Ishikawa (cell line): Measurements from ENCODE around the gene DOK3.

Experiments used
- CEBPB ChIP-seq: IDR thresholded peaks from 2 replicates; pipeline ENCODE4 v1.6.1; 2012
- CREB1 ChIP-seq: IDR thresholded peaks from 2 replicates; pipeline ENCODE4 v1.6.1; 2012; ENCODE audit warnings: low read depth
- RAD21 ChIP-seq: IDR thresholded peaks from 2 replicates; pipeline ENCODE4 v1.6.1; 2012; ENCODE audit warnings: low read depth
- REST ChIP-seq: IDR thresholded peaks from 2 replicates; pipeline ENCODE4 v1.6.1; 2012; ENCODE audit warnings: low read depth, mild to moderate bottlenecking
- TAF1 ChIP-seq: IDR thresholded peaks from 2 replicates; pipeline ENCODE4 v1.6.1; 2012; ENCODE audit warnings: low read depth, mild to moderate bottlenecking
- TCF12 ChIP-seq: IDR thresholded peaks from 2 replicates; pipeline ENCODE4 v1.6.1; 2012; ENCODE audit warnings: low read depth
- TF ChIP-seq, protein P1 (sequence below): IDR thresholded peaks from 2 replicates; pipeline ENCODE4 v1.6.1; 2012
- TF ChIP-seq, protein P2 (sequence below): IDR thresholded peaks from 2 replicates; pipeline ENCODE4 v1.6.1; 2012

DNA sequence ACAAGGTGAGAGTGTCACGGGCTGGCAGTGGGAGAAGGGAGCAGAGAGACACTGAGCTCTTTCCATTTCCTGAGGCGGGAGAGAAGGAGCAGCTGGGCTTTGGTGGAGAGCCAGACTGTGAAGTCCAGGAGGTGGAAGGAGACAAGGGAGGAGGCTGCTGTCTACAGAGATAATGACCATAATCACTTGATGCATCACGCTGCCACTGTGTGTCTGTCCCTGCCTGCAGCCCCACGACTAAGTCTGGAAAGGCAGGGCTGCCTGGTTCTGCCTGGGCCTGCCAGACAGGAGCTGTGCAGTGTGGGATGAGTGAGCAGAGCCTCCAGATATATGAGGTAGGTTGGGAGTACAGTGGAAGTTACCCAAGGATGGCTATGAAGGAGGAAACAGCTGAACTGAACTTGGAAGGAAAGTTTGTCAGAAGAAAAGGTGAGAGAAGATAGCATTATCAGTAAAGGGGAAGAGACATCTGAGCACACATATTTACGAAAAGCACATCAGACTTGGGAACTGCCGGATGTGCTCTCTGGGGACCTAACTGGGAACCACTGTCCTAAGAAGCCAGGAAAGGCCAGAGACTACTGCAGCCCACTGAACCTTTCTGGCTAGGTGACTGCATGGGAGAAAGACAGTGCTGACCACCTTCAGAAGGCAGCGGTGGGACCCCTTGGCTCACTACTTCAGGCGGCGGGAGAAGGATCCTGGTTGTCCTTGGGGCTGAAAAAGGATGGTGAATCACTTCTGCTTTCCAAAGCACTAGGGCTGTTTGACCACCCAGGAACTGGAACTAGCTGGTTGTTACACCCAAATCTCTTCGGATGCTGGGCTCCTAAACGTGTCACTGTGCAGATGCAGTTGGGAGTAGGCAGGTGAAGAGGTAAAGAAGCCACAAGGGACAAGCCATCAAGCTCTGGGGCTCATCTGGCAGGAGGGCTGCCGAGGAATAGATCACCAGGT is 19.9 kb upstream of the DOK3 start:
- TF ChIP-seq, protein P1, sequence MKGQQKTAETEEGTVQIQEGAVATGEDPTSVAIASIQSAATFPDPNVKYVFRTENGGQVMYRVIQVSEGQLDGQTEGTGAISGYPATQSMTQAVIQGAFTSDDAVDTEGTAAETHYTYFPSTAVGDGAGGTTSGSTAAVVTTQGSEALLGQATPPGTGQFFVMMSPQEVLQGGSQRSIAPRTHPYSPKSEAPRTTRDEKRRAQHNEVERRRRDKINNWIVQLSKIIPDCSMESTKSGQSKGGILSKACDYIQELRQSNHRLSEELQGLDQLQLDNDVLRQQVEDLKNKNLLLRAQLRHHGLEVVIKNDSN = no peak
- TF ChIP-seq TCF12 (no peak), CEBPB (no peak), RAD21 (no peak), TAF1 (no peak), REST (no peak), CREB1 (no peak)
- TF ChIP-seq, protein P2, sequence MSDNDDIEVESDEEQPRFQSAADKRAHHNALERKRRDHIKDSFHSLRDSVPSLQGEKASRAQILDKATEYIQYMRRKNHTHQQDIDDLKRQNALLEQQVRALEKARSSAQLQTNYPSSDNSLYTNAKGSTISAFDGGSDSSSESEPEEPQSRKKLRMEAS = no peak
